WTC11 (cell line): ENCODE measurements around the gene CA10.

ENCODE experiments used
- CBFB ChIP-seq: sonication (generic); formaldehyde crosslinking; IDR thresholded peaks from 2 replicates; pipeline ENCODE4 v1.8.1; 2022; ENCODE audit warnings: mild to moderate bottlenecking, low read depth, missing genetic modification reagents
- ETV6 ChIP-seq: sonication (generic); formaldehyde crosslinking; IDR thresholded peaks from 2 replicates; pipeline ENCODE4 v1.8.1; 2022; ENCODE audit warnings: mild to moderate bottlenecking, missing genetic modification reagents
- FOXJ3 ChIP-seq: sonication (generic); formaldehyde crosslinking; IDR thresholded peaks from 2 replicates; pipeline ENCODE4 v1.9.0; 2021; ENCODE audit warnings: missing genetic modification reagents, mild to moderate bottlenecking, borderline replicate concordance
- NFYB ChIP-seq: sonication (generic); formaldehyde crosslinking; conservative IDR thresholded peaks from 2 replicates; pipeline ENCODE4 v1.8.0; 2022; ENCODE audit warnings: low read depth, missing genetic modification reagents
- NR2C2 ChIP-seq: sonication (generic); formaldehyde crosslinking; IDR thresholded peaks from 2 replicates; pipeline ENCODE4 v1.8.0; 2022; ENCODE audit warnings: mild to moderate bottlenecking, missing genetic modification reagents
- TEAD4 ChIP-seq: sonication (generic); formaldehyde crosslinking; IDR thresholded peaks from 2 replicates; pipeline ENCODE4 v1.8.0; 2022; ENCODE audit warnings: mild to moderate bottlenecking, missing genetic modification reagents
- TF ChIP-seq, protein P1 (sequence below): fragments of 200-600 bp; IDR thresholded peaks from 2 replicates; pipeline ENCODE4 v1.8.0; 2022; ENCODE audit warnings: antibody characterized with exemption
- TF ChIP-seq, protein P2 (sequence below): fragments of 250-450 bp; sonication (Bioruptor Pico); IDR thresholded peaks from 2 replicates; pipeline ENCODE4 v2.1.2; 2022; ENCODE audit warnings: mild to moderate bottlenecking, moderate library complexity
- TF ChIP-seq, protein P3 (sequence below): sonication (generic); formaldehyde crosslinking; IDR thresholded peaks from 2 replicates; pipeline ENCODE4 v1.8.1; 2023; ENCODE audit warnings: mild to moderate bottlenecking, missing genetic modification reagents
- TF ChIP-seq, protein P4 (sequence below): sonication (generic); formaldehyde crosslinking; IDR thresholded peaks from 2 replicates; pipeline ENCODE4 v1.8.0; 2022; ENCODE audit warnings: mild to moderate bottlenecking, missing genetic modification reagents
- TF ChIP-seq, protein P5 (sequence below): sonication (generic); formaldehyde crosslinking; IDR thresholded peaks from 2 replicates; pipeline ENCODE4 v1.8.1; 2022; ENCODE audit warnings: missing genetic modification reagents, borderline replicate concordance

DNA sequence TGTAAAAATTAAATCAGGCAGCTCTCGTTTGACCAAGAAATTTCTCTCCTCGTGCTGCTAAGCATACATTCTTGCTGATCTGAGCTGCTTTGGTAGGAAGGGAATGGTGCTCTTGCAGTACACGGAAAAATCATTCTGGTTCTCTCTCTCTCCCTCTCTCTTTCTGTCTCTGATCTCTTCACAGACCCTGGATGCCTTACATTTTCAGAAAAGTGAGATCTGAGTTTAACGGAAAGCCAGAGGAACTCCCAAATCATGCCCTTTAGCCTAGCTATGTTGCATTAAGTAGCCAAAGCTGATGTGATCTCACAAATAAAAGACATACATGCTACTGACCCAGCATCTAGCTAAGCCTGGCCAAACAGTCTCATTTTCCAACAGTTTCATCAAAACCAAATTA is 4.0 kb downstream of the CA10 start:
- TF ChIP-seq, protein P1, sequence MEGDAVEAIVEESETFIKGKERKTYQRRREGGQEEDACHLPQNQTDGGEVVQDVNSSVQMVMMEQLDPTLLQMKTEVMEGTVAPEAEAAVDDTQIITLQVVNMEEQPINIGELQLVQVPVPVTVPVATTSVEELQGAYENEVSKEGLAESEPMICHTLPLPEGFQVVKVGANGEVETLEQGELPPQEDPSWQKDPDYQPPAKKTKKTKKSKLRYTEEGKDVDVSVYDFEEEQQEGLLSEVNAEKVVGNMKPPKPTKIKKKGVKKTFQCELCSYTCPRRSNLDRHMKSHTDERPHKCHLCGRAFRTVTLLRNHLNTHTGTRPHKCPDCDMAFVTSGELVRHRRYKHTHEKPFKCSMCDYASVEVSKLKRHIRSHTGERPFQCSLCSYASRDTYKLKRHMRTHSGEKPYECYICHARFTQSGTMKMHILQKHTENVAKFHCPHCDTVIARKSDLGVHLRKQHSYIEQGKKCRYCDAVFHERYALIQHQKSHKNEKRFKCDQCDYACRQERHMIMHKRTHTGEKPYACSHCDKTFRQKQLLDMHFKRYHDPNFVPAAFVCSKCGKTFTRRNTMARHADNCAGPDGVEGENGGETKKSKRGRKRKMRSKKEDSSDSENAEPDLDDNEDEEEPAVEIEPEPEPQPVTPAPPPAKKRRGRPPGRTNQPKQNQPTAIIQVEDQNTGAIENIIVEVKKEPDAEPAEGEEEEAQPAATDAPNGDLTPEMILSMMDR, result no peak
- TF ChIP-seq, protein P2, sequence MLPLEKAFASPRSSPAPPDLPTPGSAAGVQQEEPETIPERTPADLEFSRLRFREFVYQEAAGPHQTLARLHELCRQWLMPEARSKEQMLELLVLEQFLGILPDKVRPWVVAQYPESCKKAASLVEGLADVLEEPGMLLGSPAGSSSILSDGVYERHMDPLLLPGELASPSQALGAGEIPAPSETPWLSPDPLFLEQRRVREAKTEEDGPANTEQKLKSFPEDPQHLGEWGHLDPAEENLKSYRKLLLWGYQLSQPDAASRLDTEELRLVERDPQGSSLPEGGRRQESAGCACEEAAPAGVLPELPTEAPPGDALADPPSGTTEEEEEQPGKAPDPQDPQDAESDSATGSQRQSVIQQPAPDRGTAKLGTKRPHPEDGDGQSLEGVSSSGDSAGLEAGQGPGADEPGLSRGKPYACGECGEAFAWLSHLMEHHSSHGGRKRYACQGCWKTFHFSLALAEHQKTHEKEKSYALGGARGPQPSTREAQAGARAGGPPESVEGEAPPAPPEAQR (CRISPR knock-in tag), result no peak
- TF ChIP-seq NR2C2, result no peak
- TF ChIP-seq ETV6 (CRISPR knock-in tag), result no peak
- no peak for TF ChIP-seq CBFB (CRISPR knock-in tag)
- TF ChIP-seq NFYB (CRISPR knock-in tag), result no peak
- TF ChIP-seq, protein P3, sequence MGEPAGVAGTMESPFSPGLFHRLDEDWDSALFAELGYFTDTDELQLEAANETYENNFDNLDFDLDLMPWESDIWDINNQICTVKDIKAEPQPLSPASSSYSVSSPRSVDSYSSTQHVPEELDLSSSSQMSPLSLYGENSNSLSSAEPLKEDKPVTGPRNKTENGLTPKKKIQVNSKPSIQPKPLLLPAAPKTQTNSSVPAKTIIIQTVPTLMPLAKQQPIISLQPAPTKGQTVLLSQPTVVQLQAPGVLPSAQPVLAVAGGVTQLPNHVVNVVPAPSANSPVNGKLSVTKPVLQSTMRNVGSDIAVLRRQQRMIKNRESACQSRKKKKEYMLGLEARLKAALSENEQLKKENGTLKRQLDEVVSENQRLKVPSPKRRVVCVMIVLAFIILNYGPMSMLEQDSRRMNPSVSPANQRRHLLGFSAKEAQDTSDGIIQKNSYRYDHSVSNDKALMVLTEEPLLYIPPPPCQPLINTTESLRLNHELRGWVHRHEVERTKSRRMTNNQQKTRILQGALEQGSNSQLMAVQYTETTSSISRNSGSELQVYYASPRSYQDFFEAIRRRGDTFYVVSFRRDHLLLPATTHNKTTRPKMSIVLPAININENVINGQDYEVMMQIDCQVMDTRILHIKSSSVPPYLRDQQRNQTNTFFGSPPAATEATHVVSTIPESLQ (CRISPR knock-in tag), result no peak
- TF ChIP-seq, protein P4, sequence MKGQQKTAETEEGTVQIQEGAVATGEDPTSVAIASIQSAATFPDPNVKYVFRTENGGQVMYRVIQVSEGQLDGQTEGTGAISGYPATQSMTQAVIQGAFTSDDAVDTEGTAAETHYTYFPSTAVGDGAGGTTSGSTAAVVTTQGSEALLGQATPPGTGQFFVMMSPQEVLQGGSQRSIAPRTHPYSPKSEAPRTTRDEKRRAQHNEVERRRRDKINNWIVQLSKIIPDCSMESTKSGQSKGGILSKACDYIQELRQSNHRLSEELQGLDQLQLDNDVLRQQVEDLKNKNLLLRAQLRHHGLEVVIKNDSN (CRISPR knock-in tag), result no peak
- TF ChIP-seq, protein P5, sequence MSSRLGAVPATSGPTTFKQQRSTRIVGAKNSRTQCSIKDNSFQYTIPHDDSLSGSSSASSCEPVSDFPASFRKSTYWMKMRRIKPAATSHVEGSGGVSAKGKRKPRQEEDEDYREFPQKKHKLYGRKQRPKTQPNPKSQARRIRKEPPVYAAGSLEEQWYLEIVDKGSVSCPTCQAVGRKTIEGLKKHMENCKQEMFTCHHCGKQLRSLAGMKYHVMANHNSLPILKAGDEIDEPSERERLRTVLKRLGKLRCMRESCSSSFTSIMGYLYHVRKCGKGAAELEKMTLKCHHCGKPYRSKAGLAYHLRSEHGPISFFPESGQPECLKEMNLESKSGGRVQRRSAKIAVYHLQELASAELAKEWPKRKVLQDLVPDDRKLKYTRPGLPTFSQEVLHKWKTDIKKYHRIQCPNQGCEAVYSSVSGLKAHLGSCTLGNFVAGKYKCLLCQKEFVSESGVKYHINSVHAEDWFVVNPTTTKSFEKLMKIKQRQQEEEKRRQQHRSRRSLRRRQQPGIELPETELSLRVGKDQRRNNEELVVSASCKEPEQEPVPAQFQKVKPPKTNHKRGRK, result no peak
- TF ChIP-seq TEAD4, result no peak
- no peak for TF ChIP-seq FOXJ3 (CRISPR knock-in tag)
